H1 (cell line): Measurements from ENCODE around the gene USP36. TPM values are rescaled to one million over a fixed set of nuclear protein-coding genes. Genes with fewer than 3 reads are reported as not detected.

Experiments
- CTCF ChIA-PET: fragments of 300-600 bp; sonication (Branson Sonifier 250); formaldehyde crosslinking; loops from one replicate; lab custom pipeline; 2021; ENCODE audit not compliant: partially characterized antibody; lab: Charles Lee
- POLR2A ChIA-PET: fragments of 300-600 bp; sonication (Branson Sonifier 250); formaldehyde crosslinking; loops from one replicate; lab custom pipeline; 2021; ENCODE audit warnings: inconsistent platforms; ENCODE audit not compliant: partially characterized antibody; lab: Charles Lee
- DNase-seq, 2 experiments: peaks; one replicate each; pipeline versions ENCODE4 v3.0.0 to v3.0.0-alpha.2; 2010 to 2022; ENCODE audit warnings: low spot score in 2 of 2, low read depth in 1 of 2, mixed read lengths in 1 of 2
- FAIRE-seq: peaks from 2 replicates; lab custom pipeline; 2011; peaks lifted over from hg19 to GRCh38; lab: Jason Lieb, UNC
- H2AFZ ChIP-seq: 2 replicates; pipeline ENCODE4 v1.8.1; 2012; ENCODE audit warnings: low read length, inconsistent platforms
- H2AK5ac ChIP-seq: 2 replicates; pipeline ENCODE4 v1.6.1; 2013; ENCODE audit warnings: low read depth, low read length
- H2BK120ac ChIP-seq: replicated peaks from 2 replicates; pipeline ENCODE3; 2013; ENCODE audit warnings: low read depth, low read length, inconsistent platforms
- H2BK12ac ChIP-seq: 2 replicates; pipeline ENCODE4 v1.6.1; 2013; ENCODE audit warnings: low read depth, low read length
- H2BK15ac ChIP-seq: 2 replicates; pipeline ENCODE4 v1.6.1; 2013; ENCODE audit warnings: low read length
- H2BK20ac ChIP-seq: 2 replicates; pipeline ENCODE4 v1.6.1; 2013; ENCODE audit warnings: low read length
- H2BK5ac ChIP-seq: 2 replicates; pipeline ENCODE4 v1.6.1; 2013; ENCODE audit warnings: low read depth, low read length
- H3K14ac ChIP-seq: 2 replicates; pipeline ENCODE4 v1.6.1; 2013; ENCODE audit warnings: inconsistent platforms; ENCODE audit not compliant: insufficient read length
- H3K18ac ChIP-seq: 2 replicates; pipeline ENCODE4 v1.6.1; 2013; ENCODE audit warnings: low read length; ENCODE audit errors: extremely low read depth
- H3K23ac ChIP-seq: 2 replicates; pipeline ENCODE4 v1.6.1; 2013; ENCODE audit warnings: inconsistent platforms; ENCODE audit not compliant: insufficient read length
- H3K23me2 ChIP-seq: 2 replicates; pipeline ENCODE4 v1.6.1; 2013; ENCODE audit warnings: low read depth, low read length
- H3K27ac ChIP-seq: 2 replicates; pipeline ENCODE4 v1.6.1; 2011; ENCODE audit warnings: low read depth, low read length, inconsistent platforms
- H3K27me3 ChIP-seq, 4 experiments: replicated peaks in 1 of 4; 1 replicate in 1 of 4; 2 replicates in 3 of 4; pipeline versions ENCODE4 v1.6.1 to v1.8.1; 2011 to 2013; ENCODE audit warnings: low read length in 3 of 4, mild to moderate bottlenecking in 3 of 4, inconsistent platforms in 2 of 4, mixed read lengths in 2 of 4, moderate library complexity in 1 of 4; ENCODE audit not compliant: control insufficient read depth in 3 of 4, insufficient read depth in 3 of 4; ENCODE audit errors: extremely low read depth in 1 of 4
- H3K36me3 ChIP-seq, 4 experiments: 2 replicates each; pipeline versions ENCODE4 v1.6.1 to v1.8.1; 2011 to 2013; ENCODE audit warnings: mild to moderate bottlenecking in 4 of 4, low read length in 3 of 4, moderate library complexity in 2 of 4, control low read depth in 1 of 4, inconsistent platforms in 1 of 4; ENCODE audit not compliant: insufficient read depth in 4 of 4, control insufficient read depth in 2 of 4
- H3K4ac ChIP-seq: replicated peaks from 2 replicates; pipeline ENCODE3; 2013; ENCODE audit warnings: low read length, low read depth, mixed read lengths, inconsistent platforms; ENCODE audit not compliant: insufficient read length
- H3K4me1 ChIP-seq, 4 experiments: replicated peaks in 1 of 4; 1 replicate in 1 of 4; 2 replicates in 3 of 4; pipeline versions ENCODE4 v1.6.1 to v1.8.1; 2011 to 2013; ENCODE audit warnings: low read length in 3 of 4, inconsistent platforms in 2 of 4, mixed read lengths in 1 of 4; ENCODE audit not compliant: insufficient read depth in 4 of 4, control insufficient read depth in 3 of 4
- H3K4me2 ChIP-seq, 2 experiments: 2 replicates each; pipeline versions ENCODE4 v1.6.1 to v1.8.1; 2011 to 2013; ENCODE audit warnings: low read depth in 2 of 2, low read length in 2 of 2, control low read depth in 1 of 2, inconsistent platforms in 1 of 2, mild to moderate bottlenecking in 1 of 2; ENCODE audit not compliant: insufficient read depth in 1 of 2
- H3K4me3 ChIP-seq, 4 experiments: fragments of 200-600, 300-600 bp in 1 of 4; sonication (generic), shearing (Covaris generic), sonication (Bioruptor Twin) in 1 of 4; 2 replicates each; pipeline versions ENCODE4 v1.5.1 to v1.8.1; 2011 to 2016; ENCODE audit warnings: low read length in 4 of 4, low read depth in 3 of 4, control low read depth in 2 of 4, inconsistent platforms in 2 of 4, mild to moderate bottlenecking in 2 of 4, mixed read lengths in 1 of 4, moderate library complexity in 1 of 4; ENCODE audit not compliant: insufficient read depth in 2 of 4; ENCODE audit errors: extremely low read depth in 1 of 4
- H3K56ac ChIP-seq: replicated peaks from 2 replicates; pipeline ENCODE3; 2013; ENCODE audit warnings: low read depth, mild to moderate bottlenecking, mixed read lengths, low read length, inconsistent platforms; ENCODE audit not compliant: insufficient read length
- H3K79me1 ChIP-seq: 2 replicates; pipeline ENCODE4 v1.6.1; 2013; ENCODE audit warnings: low read depth, low read length, control low read depth
- H3K79me2 ChIP-seq, 2 experiments: 2 replicates each; pipeline versions ENCODE4 v1.6.1 to v1.8.1; 2012 to 2013; ENCODE audit warnings: low read length in 2 of 2, mild to moderate bottlenecking in 2 of 2, inconsistent platforms in 1 of 2; ENCODE audit not compliant: insufficient read depth in 2 of 2, control insufficient read depth in 1 of 2
- H3K9ac ChIP-seq, 4 experiments: replicated peaks in 1 of 4; 1 replicate in 1 of 4; 2 replicates in 3 of 4; pipeline versions ENCODE4 v1.6.1 to v1.8.1; 2011 to 2013; ENCODE audit warnings: low read depth in 3 of 4, low read length in 3 of 4, control low read depth in 2 of 4, mild to moderate bottlenecking in 2 of 4, moderate library complexity in 2 of 4, inconsistent platforms in 1 of 4; ENCODE audit errors: extremely low read depth in 1 of 4
- H3K9me3 ChIP-seq, 2 experiments: 2 replicates each; pipeline versions ENCODE4 v1.6.1 to v1.8.1; 2012 to 2013; ENCODE audit warnings: mild to moderate bottlenecking in 2 of 2, moderate library complexity in 2 of 2, control low read depth in 1 of 2, inconsistent platforms in 1 of 2, low read depth in 1 of 2, low read length in 1 of 2, mixed read lengths in 1 of 2; ENCODE audit not compliant: insufficient read depth in 2 of 2
- H4K20me1 ChIP-seq, 2 experiments: replicated peaks in 1 of 2; 2 replicates each; pipeline versions ENCODE3 to v1.8.1; 2011 to 2013; ENCODE audit warnings: inconsistent platforms in 2 of 2, low read length in 2 of 2, mild to moderate bottlenecking in 1 of 2; ENCODE audit not compliant: insufficient read depth in 2 of 2, control insufficient read depth in 1 of 2
- H4K5ac ChIP-seq: 2 replicates; pipeline ENCODE4 v1.6.1; 2013; ENCODE audit warnings: low read length, low read depth, mixed read lengths, inconsistent platforms; ENCODE audit not compliant: insufficient read length
- H4K8ac ChIP-seq: 2 replicates; pipeline ENCODE4 v1.8.0; 2013; ENCODE audit warnings: mild to moderate bottlenecking, moderate library complexity, low read length, inconsistent platforms; ENCODE audit not compliant: insufficient read depth; ENCODE audit errors: extremely low read depth
- H4K91ac ChIP-seq: replicated peaks from 2 replicates; pipeline ENCODE3; 2013; ENCODE audit warnings: low read length, mixed read lengths, inconsistent platforms; ENCODE audit not compliant: insufficient read length
- CBX5 ChIP-seq: fragments of 300-800, 300-1000 bp; sonication (generic); IDR thresholded peaks from 2 replicates; pipeline ENCODE4 v1.7.1; 2016; ENCODE audit warnings: antibody characterized with exemption, low read length, low read depth
- GTF2F1 ChIP-seq: IDR thresholded peaks from 2 replicates; pipeline ENCODE4 v1.6.1; 2012; ENCODE audit warnings: low read depth, low read length, improper control_type of control experiment, borderline replicate concordance
- HDAC6 ChIP-seq: IDR thresholded peaks from one replicate; pipeline ENCODE4 v1.7.1; 2012; ENCODE audit warnings: low read depth, mild to moderate bottlenecking, inconsistent platforms, low read length, moderate library complexity
- POU5F1 ChIP-seq: IDR thresholded peaks from 2 replicates; pipeline ENCODE4 v1.6.1; 2011; ENCODE audit warnings: low read depth, mild to moderate bottlenecking, low read length, moderate library complexity
- SIX5 ChIP-seq: IDR thresholded peaks from 2 replicates; pipeline ENCODE4 v1.6.1; 2011; ENCODE audit warnings: mild to moderate bottlenecking, low read depth, low read length
- SRF ChIP-seq: IDR thresholded peaks from 2 replicates; pipeline ENCODE4 v1.6.1; 2011; ENCODE audit warnings: mild to moderate bottlenecking, low read depth, low read length, moderate library complexity
- WGBS, 2 experiments: shearing (Covaris generic) in 1 of 2; methylation state at CpG; one replicate each; pipeline versions ENCODE4 v1.1.6 to v1.1.7; 2013 to 2015; ENCODE audit warnings: low lambda C conversion rate in 2 of 2, mixed read lengths in 2 of 2, inconsistent platforms in 1 of 2, low coverage in 1 of 2, missing lambda C conversion rate in 1 of 2; ENCODE audit not compliant: insufficient replicate concordance in 2 of 2, insufficient coverage in 1 of 2, insufficient read length in 1 of 2; ENCODE audit errors: extremely low coverage in 1 of 2, missing lambda C conversion rate in 1 of 2; 5-methylcytosine and 5-hydroxymethylcytosine counted together
- polyA plus RNA-seq, 7 experiments: library from polyadenylated mRNA; depleted of rRNA in 3 of 7; stranded (reverse) in 5 of 7; unstranded in 2 of 7; fragments of >200 nt in 5 of 7; fragments of 200-250 nt in 2 of 7; gene quantifications; 1 replicate in 5 of 7; 2 replicates in 1 of 7; 4 replicates in 1 of 7; pipeline versions ENCODE4 v1.2.1 to v1.2.3, GENCODE V29; 2011 to 2013; ENCODE audit warnings: missing spikeins in 2 of 7, mixed read lengths in 2 of 7
- total RNA-seq: library from RNA; stranded (reverse); fragmentation: NEBNext Ultra II Directional; extraction: Animal tissue kit (Norgen Biotek cat#: 25700); gene quantifications from 2 replicates; pipeline ENCODE4 v1.2.1, GENCODE V29; 2021

Gene USP36
- total and polyA plus RNA-seq, 2 of the 8 experiments (the other 6 are each of a cell fraction or from before 2014, with no cell fraction given): 40.7 to 67.7 TPM

- H3K27ac ChIP-seq: no peak overlapping the region
- no peak overlapping the region for H3K4ac ChIP-seq
- DNase-seq: no peak
- H4K8ac ChIP-seq: no peak overlapping the region
- no peaks in the 10 kb centered on the region for H3K79me1 ChIP-seq
- no peak for FAIRE-seq
- H3K18ac ChIP-seq: no peak overlapping the region
- no peaks in the 10 kb centered on the region for H4K20me1 ChIP-seq
- H2AK5ac ChIP-seq: no peak overlapping the region
- peaks cover 2% of the 10 kb centered on the region; the same call in 1 of the 2 replicates for H3K23me2 ChIP-seq
- no peak overlapping the region for H2BK120ac ChIP-seq
- peaks cover 0 to 16% (median 0%) of the 10 kb centered on the region in 4 experiments; a peak in 3 of 8 replicates for H3K36me3 ChIP-seq
- CTCF ChIA-PET: interaction anchor here (0.6 to 1.5 kb wide), 3 partner anchors 39 to 76 kb away, joined by 3 to 4 read pairs (median 3); no protein-coding TSS in a partner anchor
- H4K91ac ChIP-seq: no peak overlapping the region
- no peak overlapping the region for H3K9ac ChIP-seq
- H2BK5ac ChIP-seq: no peak overlapping the region
- no peaks in the 10 kb centered on the region for H3K4me1 ChIP-seq
- H3K4me2 ChIP-seq: no peak overlapping the region
- 93% methylated on average over 5 of the region's 5 CpGs; no CpG with 5 or more reads in 1 of the 2 experiments for WGBS, 2 experiments
- H3K56ac ChIP-seq: no peak overlapping the region
- H3K27me3 ChIP-seq: no peaks in the 10 kb centered on the region; a peak in 1 of 7 replicates
- no peak overlapping the region for H4K5ac ChIP-seq
- H2AFZ ChIP-seq: no peak overlapping the region
- H2BK12ac ChIP-seq: no peak overlapping the region
- H2BK20ac ChIP-seq: no peak overlapping the region
- H3K14ac ChIP-seq: no peak overlapping the region
- POLR2A ChIA-PET: interaction anchor here (0.7 to 1.4 kb wide), 2 partner anchors 8 to 11 kb away, joined by 3 read pairs; no protein-coding TSS in a partner anchor
- H3K9me3 ChIP-seq: no peaks in the 10 kb centered on the region
- H3K4me3 ChIP-seq: no peak overlapping the region
- no peak overlapping the region for H2BK15ac ChIP-seq
- no peaks in the 10 kb centered on the region for H3K79me2 ChIP-seq
- no peak for TF ChIP-seq GTF2F1
- no peak for TF ChIP-seq CBX5
- TF ChIP-seq SRF: no peak
- TF ChIP-seq POU5F1: no peak
- no peak for TF ChIP-seq HDAC6
- no peak for TF ChIP-seq SIX5
- TF ChIP-seq, all 59 proteins: peak for 0
- no peak overlapping the region for H3K23ac ChIP-seq
Observed at GRCh38 chr17:78789149-78789662, 51.4 kb downstream of the USP36 start.
